A549 (cell line): Measurements from ENCODE around the gene PDE6C. TPM values are rescaled to one million over a fixed set of nuclear protein-coding genes. Genes with fewer than 3 reads are reported as not detected.

Experiments used
- ATAC-seq, 2 experiments: fragments of 200-7000 bp in 1 of 2; fragments of >200 bp in 1 of 2; cut with Nextera tagmentation in 1 of 2; cut with Tn5 transposase in 1 of 2; 3 replicates each; pipeline versions ENCODE4 v1.8.0 to v1.9.1; 2018 to 2020; ENCODE audit warnings: mild to moderate bottlenecking in 1 of 2, moderate library complexity in 1 of 2
- CTCF ChIA-PET: fragments of 300-600 bp; sonication (Branson Sonifier 250); formaldehyde crosslinking; extraction: SDS; loops from one replicate; lab custom pipeline; 2021; ENCODE audit warnings: antibody characterized with exemption, inconsistent platforms; lab: Yijun Ruan, JAX
- POLR2A ChIA-PET: fragments of 350-600 bp; formaldehyde crosslinking; extraction: SDS; loops from one replicate; lab custom pipeline; 2021; ENCODE audit warnings: antibody characterized with exemption, inconsistent platforms; lab: Yijun Ruan, JAX
- DNase-seq, 2 experiments: peaks; one replicate each; pipeline versions ENCODE4 v3.0.0 to v3.0.0-alpha.2; 2011 to 2016; ENCODE audit warnings: low read depth in 1 of 2, low spot score in 1 of 2
- FAIRE-seq: peaks from 2 replicates; lab custom pipeline; 2011; peaks lifted over from hg19 to GRCh38; lab: Jason Lieb, UNC
- H3K27ac ChIP-seq, 2 experiments: fragments of >200 bp; sonication (Bioruptor Twin); formaldehyde crosslinking; 3 replicates each; pipeline ENCODE4 v1.5.1; 2016 to 2017
- H3K4me1 ChIP-seq: fragments of >200 bp; sonication (Bioruptor Twin); formaldehyde crosslinking; 3 replicates; pipeline ENCODE4 v1.6.1; 2016
- H3K4me2 ChIP-seq: fragments of >200 bp; sonication (Bioruptor Twin); formaldehyde crosslinking; 3 replicates; pipeline ENCODE4 v1.6.1; 2016
- H3K4me3 ChIP-seq: fragments of >200 bp; sonication (Bioruptor Twin); formaldehyde crosslinking; 3 replicates; pipeline ENCODE4 v1.5.1; 2016
- H3K9me3 ChIP-seq: fragments of >200 bp; sonication (Bioruptor Twin); formaldehyde crosslinking; 3 replicates; pipeline ENCODE4 v1.6.1; 2016
- CBX8 ChIP-seq: fragments of 200-600 bp; sonication (generic); IDR thresholded peaks from 2 replicates; pipeline ENCODE4 v1.6.1; 2016
- CHD2 ChIP-seq: fragments of 150-350 bp; IDR thresholded peaks from 2 replicates; pipeline ENCODE4 v1.6.1; 2014; ENCODE audit warnings: low read length; ENCODE audit not compliant: partially characterized antibody
- CHD4 ChIP-seq: fragments of 200-600 bp; sonication (generic); IDR thresholded peaks from 2 replicates; pipeline ENCODE4 v1.6.1; 2016; ENCODE audit warnings: antibody characterized with exemption, mild to moderate bottlenecking, borderline replicate concordance
- FOSB ChIP-seq: fragments of 250-450 bp; sonication (Bioruptor Pico); IDR thresholded peaks from 2 replicates; pipeline ENCODE4 v1.5.0; 2020; ENCODE audit warnings: mild to moderate bottlenecking, moderate library complexity
- FOXS1 ChIP-seq: fragments of 250-450 bp; sonication (Bioruptor Pico); IDR thresholded peaks from 2 replicates; pipeline ENCODE4 v1.5.0; 2020; ENCODE audit warnings: mild to moderate bottlenecking, moderate library complexity
- GATA3 ChIP-seq: IDR thresholded peaks from 2 replicates; pipeline ENCODE4 v1.6.1; 2012; ENCODE audit warnings: borderline replicate concordance
- HOXA7 ChIP-seq: fragments of 250-450 bp; sonication (Bioruptor Pico); IDR thresholded peaks from 2 replicates; pipeline ENCODE4 v1.5.0; 2020; ENCODE audit warnings: mild to moderate bottlenecking, moderate library complexity
- JUN ChIP-seq, 2 experiments: fragments of >200 bp; sonication (Bioruptor Twin); formaldehyde crosslinking; IDR thresholded peaks; 2 replicates in 1 of 2; 3 replicates in 1 of 2; pipeline ENCODE4 v1.6.1; 2016 to 2017
- JUNB ChIP-seq: fragments of >200 bp; sonication (Bioruptor Twin); formaldehyde crosslinking; IDR thresholded peaks from 2 replicates; pipeline ENCODE4 v1.6.1; 2016
- KDM5A ChIP-seq: fragments of 200-600 bp; sonication (generic); IDR thresholded peaks from 2 replicates; pipeline ENCODE4 v1.6.1; 2016; ENCODE audit warnings: antibody characterized with exemption, mild to moderate bottlenecking
- MAFK ChIP-seq: fragments of 450-650 bp; IDR thresholded peaks from 2 replicates; pipeline ENCODE4 v1.6.1; 2014; ENCODE audit not compliant: partially characterized antibody
- MAZ ChIP-seq: fragments of 150-350 bp; IDR thresholded peaks from 2 replicates; pipeline ENCODE4 v1.6.1; 2014; ENCODE audit warnings: antibody characterized with exemption, low read depth, low read length, borderline replicate concordance
- NFE2L2 ChIP-seq: fragments of 150-350 bp; conservative IDR thresholded peaks from 2 replicates; pipeline ENCODE4 v1.6.1; 2014; ENCODE audit warnings: low read length
- NPAS2 ChIP-seq: fragments of 250-450 bp; sonication (Bioruptor Pico); IDR thresholded peaks from 2 replicates; pipeline ENCODE4 v1.8.0; 2022; ENCODE audit warnings: mild to moderate bottlenecking, moderate library complexity, borderline replicate concordance
- PHF8 ChIP-seq: fragments of 200-600 bp; sonication (generic); IDR thresholded peaks from 2 replicates; pipeline ENCODE4 v1.6.1; 2016; ENCODE audit warnings: low read depth, mild to moderate bottlenecking, antibody characterized with exemption, moderate library complexity, borderline replicate concordance
- POLR2A ChIP-seq: IDR thresholded peaks from 2 replicates; pipeline ENCODE4 v1.6.1; 2012; ENCODE audit warnings: mild to moderate bottlenecking, low read length
- POLR2AphosphoS2 ChIP-seq: conservative IDR thresholded peaks from 2 replicates; pipeline ENCODE4 v1.6.1; 2012; ENCODE audit warnings: low read length, improper control_type of control experiment, inconsistent platforms
- RAD21 ChIP-seq, 2 experiments: fragments of >200 bp in 1 of 2; sonication (Bioruptor Twin) in 1 of 2; formaldehyde crosslinking in 1 of 2; IDR thresholded peaks in 1 of 2; conservative IDR thresholded peaks in 1 of 2; 2 replicates in 1 of 2; 3 replicates in 1 of 2; pipeline ENCODE4 v1.6.1; 2012 to 2018; ENCODE audit warnings: inconsistent platforms in 1 of 2
- RARB ChIP-seq: fragments of 250-450 bp; sonication (Bioruptor Pico); IDR thresholded peaks from 2 replicates; pipeline ENCODE4 v1.8.0; 2021; ENCODE audit warnings: mild to moderate bottlenecking, moderate library complexity
- RCOR1 ChIP-seq: fragments of 150-350 bp; IDR thresholded peaks from 2 replicates; pipeline ENCODE4 v1.6.1; 2014; ENCODE audit warnings: antibody characterized with exemption, low read length, low read depth
- SREBF2 ChIP-seq: fragments of 450-650 bp; IDR thresholded peaks from 2 replicates; pipeline ENCODE4 v1.6.1; 2014; ENCODE audit warnings: mild to moderate bottlenecking, moderate library complexity
- TFCP2L1 ChIP-seq: fragments of 250-450 bp; sonication (Bioruptor Pico); IDR thresholded peaks from 2 replicates; pipeline ENCODE4 v1.5.0; 2021; ENCODE audit warnings: mild to moderate bottlenecking
- ZFP36 ChIP-seq: fragments of 450-650 bp; IDR thresholded peaks from 2 replicates; pipeline ENCODE4 v1.6.1; 2014; ENCODE audit warnings: borderline replicate concordance; ENCODE audit not compliant: partially characterized antibody
- ZNF302 ChIP-seq: fragments of 250-450 bp; sonication (Bioruptor Pico); IDR thresholded peaks from 2 replicates; pipeline ENCODE4 v1.9.0; 2021; ENCODE audit warnings: inconsistent platforms, mild to moderate bottlenecking, moderate library complexity
- ZSCAN20 ChIP-seq: fragments of 250-450 bp; sonication (Bioruptor Pico); IDR thresholded peaks from 2 replicates; pipeline ENCODE4 v1.8.0; 2022; ENCODE audit warnings: mild to moderate bottlenecking, moderate library complexity
- WGBS: methylation state at CpG from one replicate; pipeline ENCODE4 v1.1.6; 2017; ENCODE audit errors: missing lambda C conversion rate; 5-methylcytosine and 5-hydroxymethylcytosine counted together
- polyA plus RNA-seq, 4 experiments: library from polyadenylated mRNA; depleted of rRNA in 3 of 4; stranded (reverse); fragments of >200 nt; fragmentation: RNase III in 1 of 4; extraction: RNeasy Plus Mini Kit Qiagen cat#74134 plus additional on column Dnase treatment in 1 of 4; gene quantifications; 2 replicates in 3 of 4; 3 replicates in 1 of 4; pipeline ENCODE4 v1.2.3, GENCODE V29; 2011 to 2017
- TF ChIP-seq, protein P1 (sequence below): fragments of 450-650 bp; IDR thresholded peaks from 2 replicates; pipeline ENCODE4 v1.6.1; 2014; ENCODE audit warnings: antibody characterized with exemption
- TF ChIP-seq, protein P2 (sequence below): fragments of 250-450 bp; sonication (Bioruptor Pico); IDR thresholded peaks from 2 replicates; pipeline ENCODE4 v1.5.0; 2020; ENCODE audit warnings: low read depth, mild to moderate bottlenecking, moderate library complexity
- TF ChIP-seq, protein P3 (sequence below): fragments of >200 bp; sonication (Bioruptor Twin); formaldehyde crosslinking; IDR thresholded peaks from 3 replicates; pipeline ENCODE4 v1.5.1; 2016
- TF ChIP-seq, protein P4 (sequence below): IDR thresholded peaks from 2 replicates; pipeline ENCODE4 v1.6.1; 2012
- TF ChIP-seq, protein P5 (sequence below): IDR thresholded peaks from 2 replicates; pipeline ENCODE4 v1.6.1; 2012; ENCODE audit warnings: low read depth, borderline replicate concordance
- TF ChIP-seq, protein P6 (sequence below): fragments of 250-450 bp; sonication (Bioruptor Pico); IDR thresholded peaks from 2 replicates; pipeline ENCODE4 v1.5.0; 2021; ENCODE audit warnings: mild to moderate bottlenecking, moderate library complexity, borderline replicate concordance

The PDE6C gene
- polyA plus RNA-seq, 2 of the 4 experiments (the other 2 are of a cell fraction), result not detected

DNA sequence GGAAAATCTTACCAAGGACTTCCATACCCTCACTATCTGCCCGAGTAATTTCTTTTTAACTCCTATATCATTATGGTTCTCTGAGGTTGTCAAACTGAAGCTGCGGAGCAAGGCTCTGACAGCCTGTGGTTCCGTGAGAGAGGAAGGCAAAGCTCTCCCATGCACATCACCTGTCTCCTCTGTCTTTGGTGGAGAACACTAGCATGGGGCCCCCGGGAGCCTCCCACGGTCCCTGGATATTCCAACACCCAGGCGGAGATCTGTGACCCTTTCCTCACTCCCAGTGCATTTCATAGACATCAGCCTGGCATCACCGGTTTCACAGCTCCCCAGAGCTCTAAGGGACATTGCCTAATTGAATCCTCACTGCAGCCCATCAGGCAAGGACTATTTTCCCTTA is 21.7 kb upstream of the PDE6C start:
- Histone ChIP-seq H3K4me1 (0 out of 3 replicates have a peak, but pooled peaks cover 4% of the 10 kb centered on the region), H3K27ac (no peak overlapping the region), H3K9me3 (no peaks in the 10 kb centered on the region), H3K4me2 (no peak overlapping the region), H3K4me3 (no peak overlapping the region)
- 88% methylated on average over 7 of the region's 7 CpGs for WGBS
- ChIA-PET CTCF (interaction anchor here (1.0 to 1.9 kb wide), 3 partner anchors 25 to 510 kb away, joined by 3 to 6 read pairs (median 3); no protein-coding TSS in a partner anchor), POLR2A (no interaction called here)
- no peak for DNase-seq
- no peak for FAIRE-seq
- ATAC-seq, result no peak
- no peak for TF ChIP-seq JUN (IDR thresholded peaks at IDR 0.05)
- TF ChIP-seq, protein P1, sequence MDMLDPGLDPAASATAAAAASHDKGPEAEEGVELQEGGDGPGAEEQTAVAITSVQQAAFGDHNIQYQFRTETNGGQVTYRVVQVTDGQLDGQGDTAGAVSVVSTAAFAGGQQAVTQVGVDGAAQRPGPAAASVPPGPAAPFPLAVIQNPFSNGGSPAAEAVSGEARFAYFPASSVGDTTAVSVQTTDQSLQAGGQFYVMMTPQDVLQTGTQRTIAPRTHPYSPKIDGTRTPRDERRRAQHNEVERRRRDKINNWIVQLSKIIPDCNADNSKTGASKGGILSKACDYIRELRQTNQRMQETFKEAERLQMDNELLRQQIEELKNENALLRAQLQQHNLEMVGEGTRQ, result no peak
- TF ChIP-seq NPAS2 (CRISPR knock-in tag), result no peak
- TF ChIP-seq ZSCAN20, result no peak
- TF ChIP-seq GATA3, result no peak
- no peak for TF ChIP-seq POLR2A
- TF ChIP-seq HOXA7 (CRISPR knock-in tag), result no peak
- no peak for TF ChIP-seq SREBF2
- TF ChIP-seq ZNF302 (CRISPR knock-in tag), result no peak
- no peak for TF ChIP-seq POLR2AphosphoS2
- TF ChIP-seq ZFP36, result no peak
- TF ChIP-seq FOXS1 (CRISPR knock-in tag), result no peak
- no peak for TF ChIP-seq TFCP2L1
- TF ChIP-seq RAD21 (conservative IDR thresholded peaks at IDR 0.05 in 1 of 2, IDR thresholded peaks at IDR 0.05 in 1 of 2), result no peak
- TF ChIP-seq CHD4, result no peak
- TF ChIP-seq, protein P2, sequence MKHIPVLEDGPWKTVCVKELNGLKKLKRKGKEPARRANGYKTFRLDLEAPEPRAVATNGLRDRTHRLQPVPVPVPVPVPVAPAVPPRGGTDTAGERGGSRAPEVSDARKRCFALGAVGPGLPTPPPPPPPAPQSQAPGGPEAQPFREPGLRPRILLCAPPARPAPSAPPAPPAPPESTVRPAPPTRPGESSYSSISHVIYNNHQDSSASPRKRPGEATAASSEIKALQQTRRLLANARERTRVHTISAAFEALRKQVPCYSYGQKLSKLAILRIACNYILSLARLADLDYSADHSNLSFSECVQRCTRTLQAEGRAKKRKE, result no peak
- no peak for TF ChIP-seq FOSB (CRISPR knock-in tag)
- no peak for TF ChIP-seq MAFK
- TF ChIP-seq NFE2L2, result no peak
- TF ChIP-seq, protein P3, sequence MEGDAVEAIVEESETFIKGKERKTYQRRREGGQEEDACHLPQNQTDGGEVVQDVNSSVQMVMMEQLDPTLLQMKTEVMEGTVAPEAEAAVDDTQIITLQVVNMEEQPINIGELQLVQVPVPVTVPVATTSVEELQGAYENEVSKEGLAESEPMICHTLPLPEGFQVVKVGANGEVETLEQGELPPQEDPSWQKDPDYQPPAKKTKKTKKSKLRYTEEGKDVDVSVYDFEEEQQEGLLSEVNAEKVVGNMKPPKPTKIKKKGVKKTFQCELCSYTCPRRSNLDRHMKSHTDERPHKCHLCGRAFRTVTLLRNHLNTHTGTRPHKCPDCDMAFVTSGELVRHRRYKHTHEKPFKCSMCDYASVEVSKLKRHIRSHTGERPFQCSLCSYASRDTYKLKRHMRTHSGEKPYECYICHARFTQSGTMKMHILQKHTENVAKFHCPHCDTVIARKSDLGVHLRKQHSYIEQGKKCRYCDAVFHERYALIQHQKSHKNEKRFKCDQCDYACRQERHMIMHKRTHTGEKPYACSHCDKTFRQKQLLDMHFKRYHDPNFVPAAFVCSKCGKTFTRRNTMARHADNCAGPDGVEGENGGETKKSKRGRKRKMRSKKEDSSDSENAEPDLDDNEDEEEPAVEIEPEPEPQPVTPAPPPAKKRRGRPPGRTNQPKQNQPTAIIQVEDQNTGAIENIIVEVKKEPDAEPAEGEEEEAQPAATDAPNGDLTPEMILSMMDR, result no peak

DNA sequence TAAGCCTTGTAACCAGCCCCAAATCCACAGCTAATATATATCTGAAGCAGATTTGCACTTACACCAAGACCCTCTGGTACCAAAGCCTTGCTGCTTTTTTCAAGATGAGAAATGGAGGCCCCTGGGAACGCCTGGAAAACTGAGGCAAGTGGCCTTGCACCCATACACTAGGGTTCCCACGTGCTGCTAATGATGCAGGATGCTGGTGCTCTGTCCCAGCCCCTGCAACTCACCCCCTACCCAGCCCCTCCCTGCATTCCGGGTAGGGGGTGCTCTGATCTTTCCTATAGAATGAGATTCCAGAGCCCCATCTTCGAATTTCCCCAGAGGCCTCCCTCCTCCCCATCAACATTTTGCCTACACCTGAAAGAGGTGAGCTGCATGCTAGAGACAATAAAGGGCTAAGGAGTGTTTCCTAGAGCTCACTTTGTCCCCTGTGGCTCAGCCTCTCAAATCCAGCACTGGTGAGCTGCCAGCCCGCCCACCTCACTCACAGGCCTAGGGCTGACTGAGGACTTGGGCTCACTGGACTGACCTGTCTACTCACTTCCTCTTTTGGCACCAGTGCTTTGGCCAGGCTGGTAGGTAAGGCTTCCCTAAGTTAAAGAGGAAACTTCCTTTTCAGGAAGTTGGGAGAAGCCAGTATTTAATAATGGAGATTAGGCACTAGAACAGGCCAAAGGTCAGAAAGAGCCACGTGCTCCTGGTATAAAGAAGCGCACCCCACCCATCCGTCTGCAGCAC is 21.1 kb upstream of the PDE6C start:
- Histone ChIP-seq H3K9me3 (no peaks in the 10 kb centered on the region), H3K27ac (no peak overlapping the region), H3K4me1 (0 out of 3 replicates have a peak, but pooled peaks cover 4% of the 10 kb centered on the region), H3K4me3 (no peak overlapping the region), H3K4me2 (no peak overlapping the region)
- WGBS, result 63% methylated on average over 6 of the region's 8 CpGs
- FAIRE-seq (no peak), DNase-seq (no peak), ATAC-seq (no peak)
- ChIA-PET POLR2A (no interaction called here), CTCF (interaction anchor here (1.9 kb wide), 1 partner anchor 36 kb away, joined by 6 read pairs; no protein-coding TSS in a partner anchor)
- no peak for TF ChIP-seq CBX8
- TF ChIP-seq POLR2AphosphoS2, result no peak
- no peak for TF ChIP-seq JUNB
- TF ChIP-seq, protein P4, sequence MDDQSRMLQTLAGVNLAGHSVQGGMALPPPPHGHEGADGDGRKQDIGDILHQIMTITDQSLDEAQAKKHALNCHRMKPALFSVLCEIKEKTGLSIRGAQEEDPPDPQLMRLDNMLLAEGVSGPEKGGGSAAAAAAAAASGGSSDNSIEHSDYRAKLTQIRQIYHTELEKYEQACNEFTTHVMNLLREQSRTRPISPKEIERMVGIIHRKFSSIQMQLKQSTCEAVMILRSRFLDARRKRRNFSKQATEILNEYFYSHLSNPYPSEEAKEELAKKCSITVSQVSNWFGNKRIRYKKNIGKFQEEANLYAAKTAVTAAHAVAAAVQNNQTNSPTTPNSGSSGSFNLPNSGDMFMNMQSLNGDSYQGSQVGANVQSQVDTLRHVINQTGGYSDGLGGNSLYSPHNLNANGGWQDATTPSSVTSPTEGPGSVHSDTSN, result no peak
- TF ChIP-seq KDM5A, result no peak
- TF ChIP-seq PHF8, result no peak
- no peak for TF ChIP-seq TFCP2L1
- no peak for TF ChIP-seq ZSCAN20
- no peak for TF ChIP-seq MAZ
- TF ChIP-seq, protein P5, sequence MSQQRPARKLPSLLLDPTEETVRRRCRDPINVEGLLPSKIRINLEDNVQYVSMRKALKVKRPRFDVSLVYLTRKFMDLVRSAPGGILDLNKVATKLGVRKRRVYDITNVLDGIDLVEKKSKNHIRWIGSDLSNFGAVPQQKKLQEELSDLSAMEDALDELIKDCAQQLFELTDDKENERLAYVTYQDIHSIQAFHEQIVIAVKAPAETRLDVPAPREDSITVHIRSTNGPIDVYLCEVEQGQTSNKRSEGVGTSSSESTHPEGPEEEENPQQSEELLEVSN, result no peak
- TF ChIP-seq, protein P6, sequence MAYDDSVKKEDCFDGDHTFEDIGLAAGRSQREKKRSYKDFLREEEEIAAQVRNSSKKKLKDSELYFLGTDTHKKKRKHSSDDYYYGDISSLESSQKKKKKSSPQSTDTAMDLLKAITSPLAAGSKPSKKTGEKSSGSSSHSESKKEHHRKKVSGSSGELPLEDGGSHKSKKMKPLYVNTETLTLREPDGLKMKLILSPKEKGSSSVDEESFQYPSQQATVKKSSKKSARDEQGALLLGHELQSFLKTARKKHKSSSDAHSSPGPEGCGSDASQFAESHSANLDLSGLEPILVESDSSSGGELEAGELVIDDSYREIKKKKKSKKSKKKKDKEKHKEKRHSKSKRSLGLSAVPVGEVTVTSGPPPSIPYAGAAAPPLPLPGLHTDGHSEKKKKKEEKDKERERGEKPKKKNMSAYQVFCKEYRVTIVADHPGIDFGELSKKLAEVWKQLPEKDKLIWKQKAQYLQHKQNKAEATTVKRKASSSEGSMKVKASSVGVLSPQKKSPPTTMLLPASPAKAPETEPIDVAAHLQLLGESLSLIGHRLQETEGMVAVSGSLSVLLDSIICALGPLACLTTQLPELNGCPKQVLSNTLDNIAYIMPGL (CRISPR knock-in tag), result no peak
- TF ChIP-seq RCOR1, result no peak
- no peak for TF ChIP-seq FOSB (CRISPR knock-in tag)
- TF ChIP-seq ZFP36, result no peak
- no peak for TF ChIP-seq RARB (CRISPR knock-in tag)
- no peak for TF ChIP-seq CHD2
